ENCODE data around the gene MSH2.
"Not testable (repeated sequence)": the region's sequence is repeated elsewhere in the genome, so short reads cannot be mapped to it uniquely, and the experiment has no call there.

Gene MSH2

DNA sequence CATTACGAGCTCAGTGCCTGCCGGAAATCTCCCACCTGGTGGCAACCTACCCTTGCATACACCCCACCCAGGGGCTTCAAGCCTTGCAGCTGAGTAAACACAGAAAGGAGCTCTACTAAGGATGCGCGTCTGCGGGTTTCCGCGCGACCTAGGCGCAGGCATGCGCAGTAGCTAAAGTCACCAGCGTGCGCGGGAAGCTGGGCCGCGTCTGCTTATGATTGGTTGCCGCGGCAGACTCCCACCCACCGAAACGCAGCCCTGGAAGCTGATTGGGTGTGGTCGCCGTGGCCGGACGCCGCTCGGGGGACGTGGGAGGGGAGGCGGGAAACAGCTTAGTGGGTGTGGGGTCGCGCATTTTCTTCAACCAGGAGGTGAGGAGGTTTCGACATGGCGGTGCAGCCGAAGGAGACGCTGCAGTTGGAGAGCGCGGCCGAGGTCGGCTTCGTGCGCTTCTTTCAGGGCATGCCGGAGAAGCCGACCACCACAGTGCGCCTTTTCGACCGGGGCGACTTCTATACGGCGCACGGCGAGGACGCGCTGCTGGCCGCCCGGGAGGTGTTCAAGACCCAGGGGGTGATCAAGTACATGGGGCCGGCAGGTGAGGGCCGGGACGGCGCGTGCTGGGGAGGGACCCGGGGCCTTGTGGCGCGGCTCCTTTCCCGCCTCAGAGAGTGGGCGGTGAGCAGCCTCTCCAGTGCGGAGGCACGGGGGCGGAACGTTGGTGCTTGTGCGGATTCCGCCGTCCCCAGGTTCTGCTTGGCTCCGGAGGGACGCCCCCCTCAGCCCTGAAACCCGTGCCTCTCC is at the start of gene MSH2:
Gene MSH2, plus strand, starts transcription at position 352 of the 804 bp plus-strand sequence. Its CDS starts 36 bp downstream, at position 388.
- DNase-seq (ENCODE audit: low read depth in 2 of 2): peak; percentile 82 to 85

GRCh38 chr2:47354013-47354847 is 48.7 kb upstream of the MSH2 start:
- no peak for DNase-seq (ENCODE audit: low read depth in 2 of 2)

GRCh38 chr2:47354848-47355204 is 48.1 kb upstream of the MSH2 start:
- no peak for DNase-seq (ENCODE audit: low read depth in 2 of 2)

DNA sequence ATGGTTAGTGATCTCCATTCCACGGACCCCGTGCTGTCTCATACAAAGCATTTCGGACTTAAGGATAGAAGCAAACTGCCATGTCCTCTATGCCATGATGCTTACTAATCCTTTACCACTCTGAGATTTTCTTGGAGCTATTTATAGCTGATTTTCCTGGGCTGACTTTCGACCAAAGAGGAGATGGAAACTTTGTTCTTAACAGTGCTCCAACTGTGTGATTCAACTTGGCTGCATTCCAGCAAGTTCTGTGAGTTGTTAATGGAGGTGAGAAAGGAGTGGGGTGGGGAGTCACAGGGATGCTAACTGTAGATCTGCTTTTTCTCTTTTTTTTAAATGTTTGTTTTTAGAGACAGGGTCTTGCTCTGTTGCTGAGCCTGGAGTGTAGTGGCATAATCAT is 45.5 kb upstream of the MSH2 start:
- no peak for DNase-seq (ENCODE audit: low read depth in 2 of 2)

DNA sequence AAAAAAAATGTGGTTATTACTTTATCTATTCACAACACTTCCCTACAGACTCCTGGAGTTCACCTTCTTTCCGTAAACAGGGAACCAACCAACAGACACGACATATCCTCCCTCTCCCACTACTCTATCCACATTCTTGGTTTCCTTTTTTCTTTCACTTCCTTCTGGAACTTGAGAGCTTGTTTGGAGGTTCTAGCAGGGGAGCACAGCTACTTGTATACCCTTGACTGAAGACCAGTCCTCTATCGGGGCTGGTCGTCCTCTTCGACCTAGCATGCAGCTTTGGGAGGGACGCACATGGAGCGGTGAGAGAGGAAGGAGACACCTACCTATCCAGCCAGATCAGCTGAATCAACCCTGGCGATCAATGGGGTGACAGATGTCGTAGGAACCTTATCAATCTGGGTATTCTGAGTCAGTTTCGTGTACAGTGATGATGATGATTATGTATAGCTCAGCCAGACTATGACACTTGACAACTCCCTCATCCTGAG is 43.5 kb upstream of the MSH2 start:
- DNase-seq (ENCODE audit: low read depth in 2 of 2): no peak

DNA sequence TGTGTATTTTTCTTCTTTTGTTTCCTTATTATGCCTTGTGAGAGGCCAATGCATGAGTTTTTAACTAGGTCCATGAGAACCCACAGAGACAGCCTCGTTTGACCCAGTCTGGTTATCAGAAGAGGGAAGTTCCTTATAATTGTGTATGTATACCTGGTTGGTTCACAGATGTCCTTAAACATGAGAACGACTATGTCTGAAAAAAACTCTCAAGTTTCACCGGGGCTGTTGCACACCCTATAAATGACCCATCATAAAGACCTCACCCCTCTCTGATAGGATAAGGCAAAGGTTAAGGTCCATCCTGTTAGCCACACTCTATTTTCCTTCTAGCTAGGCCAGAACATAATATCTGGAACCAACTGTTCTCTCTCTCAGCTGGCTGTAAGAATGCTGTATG is 42.7 kb upstream of the MSH2 start:
- no peak for DNase-seq (ENCODE audit: low read depth in 2 of 2)

- no peak for DNase-seq (ENCODE audit: low read depth in 2 of 2)
Observed at GRCh38 chr2:47360927-47361326, 42.0 kb upstream of the MSH2 start.

DNA sequence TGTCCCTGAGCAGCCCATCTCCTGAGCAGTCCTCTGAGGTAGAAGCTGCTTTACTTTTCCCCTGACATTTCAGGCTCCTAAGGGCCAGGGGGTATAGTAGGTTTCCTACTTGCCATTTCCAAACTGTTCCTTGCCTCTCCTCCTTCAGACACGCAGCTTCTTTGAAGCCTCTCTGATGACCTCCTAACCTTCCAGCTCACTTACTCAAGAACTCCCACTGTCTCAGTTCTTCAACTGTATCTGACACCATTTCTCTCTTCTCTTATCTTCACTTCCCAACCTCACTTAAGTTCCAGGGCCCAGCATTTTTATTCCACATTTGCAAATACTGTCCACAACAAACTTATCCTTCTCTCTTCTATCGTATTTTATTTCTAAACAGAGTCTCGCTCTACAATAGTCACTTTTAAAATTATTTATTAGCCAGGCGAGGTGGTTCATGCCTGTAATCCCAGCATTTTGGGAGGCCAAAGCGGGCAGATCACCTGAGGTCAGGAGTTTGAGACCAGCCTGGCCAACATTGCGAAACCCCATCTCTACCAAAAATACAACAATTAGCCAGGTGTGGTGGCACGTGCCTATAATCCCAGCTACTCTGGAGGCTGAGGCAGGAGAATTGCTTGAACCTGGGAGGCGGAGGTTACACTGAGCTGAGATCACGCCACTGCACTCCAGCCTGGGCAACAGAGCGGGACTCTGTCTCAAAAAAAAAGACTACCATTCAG is 41.3 kb upstream of the MSH2 start:
- not testable (repeated sequence) for DNase-seq (ENCODE audit: low read depth in 2 of 2)

DNA sequence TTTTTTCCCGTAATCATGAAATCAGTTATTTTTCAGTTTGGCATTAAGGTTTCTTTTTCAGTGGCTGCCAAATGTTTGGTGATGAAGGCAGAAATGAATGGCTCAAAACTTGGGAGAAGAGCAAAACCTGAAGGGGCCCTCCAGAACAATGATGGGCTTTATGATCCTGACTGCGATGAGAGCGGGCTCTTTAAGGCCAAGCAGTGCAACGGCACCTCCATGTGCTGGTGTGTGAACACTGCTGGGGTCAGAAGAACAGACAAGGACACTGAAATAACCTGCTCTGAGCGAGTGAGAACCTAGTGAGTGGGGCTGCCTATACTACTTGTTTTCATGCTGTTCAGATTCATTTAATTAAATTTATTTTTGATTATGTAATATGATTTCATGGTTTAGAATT is 29.2 kb upstream of the MSH2 start:
- DNase-seq (ENCODE audit: low read depth in 2 of 2): no peak

DNA sequence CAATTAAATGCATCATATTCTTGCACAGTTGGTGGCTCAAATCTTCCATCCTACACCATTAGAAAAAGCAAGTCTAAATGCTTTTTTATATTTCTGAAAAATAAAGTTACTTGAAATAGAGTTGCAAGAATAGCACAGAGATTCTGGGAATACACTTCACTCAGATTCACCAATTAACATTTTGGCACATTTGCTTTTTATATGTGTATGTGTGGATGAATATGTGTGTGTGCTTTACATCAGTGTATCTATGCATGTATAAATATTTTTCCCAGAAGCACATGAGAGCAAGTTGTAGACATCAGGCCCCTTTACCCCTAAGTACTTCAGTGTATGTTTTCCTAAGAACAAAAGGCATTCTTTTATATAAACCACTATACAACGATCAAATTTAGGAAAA is 27.6 kb upstream of the MSH2 start:
- DNase-seq (ENCODE audit: low read depth in 2 of 2): no peak

- DNase-seq (ENCODE audit: low read depth in 2 of 2): no peak
Observed at GRCh38 chr2:47379384-47379783, 23.6 kb upstream of the MSH2 start.

DNA sequence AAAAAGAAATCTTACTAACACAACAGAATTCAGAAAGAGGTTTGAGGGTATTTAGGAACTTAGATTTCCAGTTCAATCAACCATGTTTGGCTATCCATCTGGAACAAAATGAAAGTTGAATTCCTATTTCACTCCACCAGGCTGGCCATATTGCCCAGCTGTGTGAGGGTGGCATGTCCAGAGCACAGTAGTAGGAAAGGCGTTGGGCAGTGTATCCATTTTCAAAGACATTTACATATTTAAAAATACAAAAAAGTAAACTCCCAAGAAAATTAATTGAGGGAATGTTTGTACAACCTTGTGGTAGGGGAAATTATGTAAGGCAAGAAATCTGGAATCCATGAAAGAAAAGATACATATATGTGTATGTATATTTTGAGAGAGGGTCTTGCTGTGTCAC is 21.5 kb upstream of the MSH2 start:
- DNase-seq (ENCODE audit: low read depth in 2 of 2): no peak

- DNase-seq (ENCODE audit: low read depth in 2 of 2): no peak
Observed at GRCh38 chr2:47386551-47386950, 16.4 kb upstream of the MSH2 start.

- no peak for DNase-seq (ENCODE audit: low read depth in 2 of 2)
Observed at GRCh38 chr2:47388888-47389287, 14.1 kb upstream of the MSH2 start.

DNA sequence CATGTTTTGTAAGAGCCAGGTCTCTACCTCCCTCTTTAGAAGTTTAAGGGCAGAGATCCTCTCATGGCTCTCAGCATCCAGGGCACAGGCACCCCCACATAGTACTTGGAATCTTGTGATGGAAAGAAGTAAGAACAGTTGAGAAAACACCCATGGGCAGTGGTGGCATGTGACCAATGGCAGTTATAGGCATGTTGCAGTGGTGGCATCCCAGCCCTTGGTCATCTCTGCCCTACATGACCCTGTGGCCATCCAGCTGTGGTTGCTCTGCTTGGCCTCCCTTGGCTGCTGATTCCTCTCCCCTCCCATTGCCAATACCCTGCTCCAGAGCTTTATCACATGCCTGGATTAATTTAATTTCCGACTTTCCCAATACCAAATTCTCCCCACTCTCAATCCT is 13.3 kb upstream of the MSH2 start:
- no peak for DNase-seq (ENCODE audit: low read depth in 2 of 2)

- no peak for DNase-seq (ENCODE audit: low read depth in 2 of 2)
Observed at GRCh38 chr2:47401789-47402554, 984 bp upstream of the MSH2 start.

GRCh38 chr2:47402555-47402804 is 476 bp upstream of the MSH2 start:
- no peak for DNase-seq (ENCODE audit: low read depth in 2 of 2)

- DNase-seq (ENCODE audit: low read depth in 2 of 2): no peak
Observed at GRCh38 chr2:47403609-47404193, 745 bp downstream of the MSH2 start.

- DNase-seq (ENCODE audit: low read depth in 2 of 2): no peak
Observed at GRCh38 chr2:47404356-47404755, 1.4 kb downstream of the MSH2 start.

GRCh38 chr2:47405757-47406156 is 2.8 kb downstream of the MSH2 start:
- DNase-seq (ENCODE audit: low read depth in 2 of 2): no peak

- not testable (repeated sequence) for DNase-seq (ENCODE audit: low read depth in 2 of 2)
Observed at GRCh38 chr2:47406649-47407330, 3.8 kb downstream of the MSH2 start.
